ENCODE measurements around the gene BDKRB2. TPM values are rescaled to one million over a fixed set of nuclear protein-coding genes. Genes with fewer than 3 reads are reported as not detected.

Gene BDKRB2
- polyA plus RNA-seq, 12 donors, result 1.4 to 5.9 (median 2.6) TPM; not detected in 1

DNA sequence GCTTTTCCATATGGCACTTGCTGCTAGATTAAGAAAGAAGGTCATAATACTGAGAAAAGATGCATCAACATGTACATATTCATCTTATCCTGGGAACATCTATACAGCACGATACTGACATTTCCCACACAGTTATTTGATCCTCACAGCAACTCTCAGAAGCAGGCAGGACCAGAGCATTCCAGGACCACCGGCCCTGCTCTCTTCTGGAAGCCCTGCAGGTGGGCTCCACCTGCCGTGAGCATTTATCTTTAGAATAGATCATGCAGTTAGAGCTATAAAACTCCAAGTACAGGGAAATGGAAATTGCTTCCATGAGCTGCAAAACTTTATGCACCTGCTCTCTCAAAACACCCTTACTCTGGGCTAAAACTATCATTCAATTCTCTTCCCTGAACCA is 45.8 kb downstream of the BDKRB2 start:
- DNase-seq, result no peak

DNA sequence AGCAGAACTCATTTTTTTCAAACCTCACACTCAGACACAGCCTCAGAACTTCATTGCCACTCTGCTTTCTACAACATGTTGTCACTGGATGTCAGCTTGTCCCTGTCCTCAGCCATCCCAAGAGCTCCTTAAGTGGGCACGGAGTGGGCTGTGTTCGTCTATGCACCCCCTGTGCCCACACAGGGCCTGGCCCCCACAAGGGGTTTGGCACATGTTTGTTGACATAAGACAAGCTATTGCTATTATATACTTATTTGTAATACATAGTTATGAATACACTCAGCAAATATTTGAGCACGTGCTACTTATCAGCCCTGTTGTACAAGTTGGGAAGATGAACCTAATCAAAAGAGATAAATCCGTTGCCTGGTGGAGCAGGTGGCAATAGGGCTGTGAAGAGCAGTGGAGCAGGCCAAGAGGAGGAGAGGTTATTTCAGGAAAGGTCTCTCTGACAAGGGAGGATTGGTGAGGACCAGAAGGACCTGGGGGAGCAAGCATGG is 47.1 kb downstream of the BDKRB2 start:
- no peak for DNase-seq

DNA sequence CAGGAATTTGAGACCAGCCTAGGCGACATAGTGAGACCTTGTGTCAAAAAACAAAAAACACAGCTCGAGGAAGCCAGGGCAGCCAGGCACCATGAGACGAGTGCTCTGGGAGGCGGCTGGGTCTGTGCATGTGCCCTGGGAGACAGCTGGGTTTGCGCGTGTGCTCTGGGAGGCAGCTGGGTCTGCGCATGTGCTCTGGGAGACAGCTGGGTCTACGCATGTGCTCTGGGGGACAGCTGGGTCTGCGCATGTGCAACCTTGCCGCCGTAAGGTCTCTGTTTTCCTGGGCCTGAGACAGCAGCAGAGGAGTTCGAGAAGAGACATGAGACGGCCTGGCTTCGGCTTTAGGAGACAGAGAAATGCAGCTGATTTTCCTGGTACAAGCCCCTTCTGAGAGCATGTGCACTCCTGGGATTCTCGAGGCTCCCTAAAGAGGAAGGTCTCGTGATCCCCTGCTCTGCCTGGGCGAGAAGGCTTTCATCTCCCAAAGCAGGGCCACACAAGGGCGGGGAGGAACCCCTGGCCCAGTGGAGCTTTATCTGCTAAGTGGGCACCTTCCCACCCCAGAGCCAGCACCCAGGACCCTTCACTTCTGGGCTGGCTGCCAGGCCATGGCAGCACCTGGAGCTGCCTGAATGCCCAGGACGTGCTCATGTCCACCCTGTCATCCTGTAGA is 47.8 kb downstream of the BDKRB2 start:
- no peak for DNase-seq

DNA sequence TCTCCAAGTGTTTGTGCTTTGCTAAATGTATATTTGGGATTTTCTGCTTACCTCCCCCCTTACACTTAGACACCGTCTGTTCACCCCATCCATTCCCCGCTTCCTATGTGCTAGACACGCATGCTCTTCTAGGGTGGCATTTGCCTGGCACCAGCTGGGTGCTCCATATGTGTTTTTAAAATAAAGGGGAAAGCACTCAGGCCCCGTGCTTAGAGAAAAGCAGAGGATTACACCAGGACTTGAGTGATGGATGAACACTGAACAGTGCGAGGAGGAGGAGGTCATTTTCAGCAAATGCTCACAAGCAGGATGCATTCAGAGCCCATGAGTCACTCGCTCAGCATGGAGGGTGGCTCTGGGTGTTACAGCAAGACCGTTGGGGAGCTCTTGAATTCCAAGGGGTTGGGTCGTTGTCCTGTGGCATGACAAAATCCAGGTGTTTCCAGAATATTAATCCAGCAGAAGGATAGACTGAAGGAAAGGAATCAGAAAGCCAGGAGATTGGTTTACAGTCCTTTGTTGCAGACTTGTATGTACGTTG is 48.4 kb downstream of the BDKRB2 start:
- no peak for DNase-seq

DNA sequence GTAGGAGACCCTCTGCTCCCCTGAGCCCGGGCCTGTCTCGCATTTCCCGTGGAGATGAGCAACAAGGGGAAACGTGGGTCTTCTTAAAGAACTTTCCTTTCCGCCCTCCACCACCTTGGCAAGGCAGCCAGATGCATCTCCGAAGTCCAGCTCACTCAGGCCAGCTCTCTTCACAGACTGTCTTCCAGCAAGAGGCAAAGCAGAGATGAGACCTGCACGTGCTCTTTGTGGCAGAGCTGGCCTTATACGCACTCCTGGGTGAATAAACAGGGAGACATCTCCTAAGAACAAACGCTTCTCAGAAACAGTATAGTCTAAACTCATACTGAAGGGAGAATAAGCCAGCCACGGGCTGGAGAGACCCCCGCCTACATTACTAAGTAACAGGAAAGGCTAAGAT is 50.0 kb downstream of the BDKRB2 start:
- DNase-seq, result no peak

DNA sequence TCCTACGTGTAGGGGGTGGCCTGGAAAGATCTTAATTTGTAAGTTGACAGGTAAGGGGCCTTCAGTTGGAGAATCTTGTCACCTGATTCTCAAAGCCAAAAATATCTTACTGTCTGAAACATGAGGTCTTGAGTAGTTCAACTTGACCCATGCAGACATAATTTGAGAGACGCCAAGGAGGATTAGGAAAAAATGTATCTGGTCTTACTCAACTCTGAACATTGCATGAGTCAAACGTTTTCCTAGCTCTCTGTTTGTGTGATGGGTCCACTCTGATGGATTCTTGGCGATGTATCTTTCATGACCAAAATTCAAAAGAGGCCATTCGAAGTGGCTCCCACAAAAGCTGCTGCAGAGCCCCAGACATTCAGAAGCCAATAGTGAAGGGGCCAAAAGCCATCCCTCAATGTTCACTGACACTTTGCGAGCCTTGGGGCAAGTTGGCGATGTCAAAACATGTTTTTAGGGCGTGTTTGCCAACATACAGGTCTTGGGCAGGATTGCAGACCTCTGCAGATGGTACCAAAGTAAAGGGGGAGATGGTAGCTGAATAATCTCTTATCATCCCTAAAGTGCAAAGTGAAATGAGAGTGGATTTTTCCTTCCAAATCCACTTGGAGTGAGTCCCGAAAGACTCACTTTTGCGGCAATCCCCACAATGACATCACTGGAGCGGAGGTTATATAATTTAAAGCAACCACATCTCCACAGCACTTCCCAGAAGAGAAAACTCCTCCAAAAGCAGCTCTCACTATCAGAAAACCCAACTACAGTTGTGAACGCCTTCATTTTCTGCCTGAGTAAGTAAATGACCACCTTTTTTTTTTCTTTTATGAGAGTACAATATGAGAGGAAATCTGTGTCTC is 51.1 kb downstream of the BDKRB2 start, which contains the start of gene BDKRB1:
TSS of gene BDKRB1 (plus strand) at position 710 of the 866 bp plus-strand sequence. CDS start 7,473 bp downstream, outside the sequence.
- no peak for DNase-seq

DNA sequence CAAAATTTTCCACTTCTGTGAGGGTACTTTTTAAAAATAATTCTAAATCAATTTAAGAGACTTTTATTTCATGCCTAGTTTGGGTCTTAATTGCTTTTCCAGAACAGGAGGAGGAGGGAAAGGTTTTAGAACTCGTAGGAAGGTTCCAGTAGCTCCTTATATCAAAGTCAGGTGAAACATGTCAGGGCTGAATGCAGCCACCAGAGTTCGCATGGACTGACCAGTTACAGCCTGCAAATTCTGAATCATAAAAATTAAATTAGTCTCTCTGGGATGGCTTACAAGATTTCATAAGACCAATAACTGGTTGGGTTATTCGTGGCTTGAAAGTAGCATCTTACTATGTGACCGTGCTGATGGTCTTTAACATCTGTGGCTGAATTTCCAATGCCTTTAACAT is 51.8 kb downstream of the BDKRB2 start:
- no peak for DNase-seq

DNA sequence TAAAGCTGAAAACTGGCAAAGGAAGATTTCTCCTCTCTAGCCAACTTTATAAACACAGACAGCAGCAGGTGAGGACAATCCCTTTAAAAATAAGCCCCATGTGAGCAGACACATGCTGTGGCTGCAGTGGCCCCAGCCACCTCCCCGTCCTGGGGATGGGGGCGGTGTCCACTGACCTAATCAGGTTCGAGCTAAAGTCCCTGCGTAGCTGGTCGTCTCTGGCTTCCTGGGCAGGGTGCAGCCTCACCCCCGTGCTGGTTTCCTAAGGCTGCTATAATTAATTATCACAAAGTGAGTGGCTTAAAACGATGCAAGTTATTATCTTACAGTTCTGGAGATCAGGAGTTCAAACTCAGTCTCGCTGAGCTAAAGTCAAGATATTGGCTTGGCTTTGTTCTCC is 52.4 kb downstream of the BDKRB2 start:
- no peak for DNase-seq

DNA sequence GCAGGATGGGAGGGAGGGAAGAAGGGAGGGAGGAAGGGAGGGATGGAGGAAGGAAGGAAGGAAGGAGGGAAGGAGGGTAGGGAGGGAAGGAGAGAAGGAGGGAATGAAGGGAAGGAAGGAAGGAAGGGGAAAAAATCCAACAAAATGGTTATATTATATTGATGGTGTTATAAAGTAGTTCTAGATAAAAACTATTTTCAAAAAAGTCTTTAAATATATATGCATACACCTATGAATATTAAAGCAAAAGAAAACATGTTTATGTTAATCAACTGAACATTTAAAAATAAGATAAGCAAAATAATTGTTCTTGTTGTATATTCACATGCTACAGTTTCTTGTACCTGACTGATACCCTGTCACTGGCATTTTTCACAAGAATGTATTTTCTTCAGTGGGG is 53.3 kb downstream of the BDKRB2 start:
- no peak for DNase-seq

DNA sequence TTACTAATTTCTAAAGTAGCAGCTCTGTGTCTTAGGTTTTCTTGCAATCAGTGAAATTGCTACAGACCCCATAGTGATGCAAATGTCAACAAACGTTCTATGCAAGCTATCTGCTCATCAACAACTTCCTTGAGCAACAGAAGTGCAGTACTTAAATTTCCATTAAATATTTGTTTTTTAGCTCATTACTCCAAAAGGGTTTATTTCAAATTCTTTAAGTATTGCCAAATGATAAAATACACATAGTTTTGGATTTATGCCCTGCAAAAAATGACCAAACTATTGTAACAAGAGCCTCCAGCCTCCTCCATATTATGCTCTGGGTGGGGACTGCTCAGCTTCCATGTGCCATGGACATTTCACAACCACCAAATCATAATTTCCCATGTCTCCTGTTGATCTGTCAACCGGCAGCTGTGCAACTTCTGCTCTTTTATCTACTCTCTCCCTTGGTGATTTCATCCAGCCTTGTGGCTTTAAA is 55.7 kb downstream of the BDKRB2 start:
- DNase-seq, result no peak

DNA sequence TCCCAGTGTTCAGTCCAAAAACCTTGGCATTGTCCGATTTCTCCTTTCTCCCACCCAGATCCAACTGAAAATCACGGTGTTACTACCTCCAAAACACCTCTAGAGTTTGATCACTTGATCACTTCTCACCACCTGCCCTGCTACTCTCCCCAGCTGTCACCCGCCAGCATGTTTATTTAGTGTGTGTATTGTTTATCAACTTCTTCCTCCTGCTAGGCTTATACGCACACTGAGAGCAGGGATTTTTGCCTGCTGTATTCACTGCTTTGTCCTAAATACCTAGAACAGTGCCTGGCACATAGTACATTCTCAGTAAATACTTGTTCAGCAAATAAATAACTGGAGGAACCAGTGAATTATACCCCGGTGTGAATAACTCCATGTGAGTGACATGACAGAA is 56.4 kb downstream of the BDKRB2 start:
- no peak for DNase-seq

DNA sequence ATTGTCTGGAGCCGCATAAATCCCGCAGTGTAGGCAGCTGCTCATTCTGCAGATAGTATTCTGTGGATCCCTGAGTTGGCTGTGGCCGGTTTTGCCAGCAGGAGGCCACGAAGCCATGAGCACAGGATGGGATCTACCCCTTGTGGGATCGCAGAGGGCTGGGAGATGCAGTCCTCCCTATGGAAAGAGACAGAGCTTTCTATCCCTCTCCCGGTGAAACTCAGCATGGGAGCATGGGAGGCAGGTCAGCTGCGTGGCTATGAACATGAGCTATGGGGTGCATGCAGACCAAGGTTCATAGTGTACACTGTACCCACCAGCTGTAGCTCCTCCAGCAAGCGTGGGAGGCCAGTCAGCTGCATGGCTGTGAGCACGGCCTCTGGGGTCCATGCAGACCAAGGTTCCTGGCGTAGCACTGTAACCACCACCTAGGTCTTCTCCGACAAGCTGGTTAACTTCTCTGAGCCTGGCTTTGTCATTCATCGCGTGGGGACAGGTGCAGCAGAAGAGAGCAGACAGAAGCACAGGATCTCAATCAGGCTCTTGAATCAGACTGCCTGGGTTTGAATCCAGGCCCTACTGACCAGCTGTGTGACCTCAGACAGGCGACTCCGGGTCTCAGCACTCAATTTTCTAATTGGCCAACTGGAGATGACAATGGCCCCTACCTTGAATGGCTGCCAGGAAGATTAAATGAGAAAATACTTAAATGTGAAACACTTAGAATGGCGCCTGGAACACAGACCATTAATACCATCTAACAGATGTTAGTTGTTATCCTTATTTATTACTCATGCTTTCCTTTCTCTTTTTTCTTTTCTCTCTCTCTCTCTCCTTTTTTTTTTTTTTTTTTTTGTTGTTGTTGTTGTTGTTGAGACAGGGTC is 57.4 kb downstream of the BDKRB2 start:
- no peak for DNase-seq

DNA sequence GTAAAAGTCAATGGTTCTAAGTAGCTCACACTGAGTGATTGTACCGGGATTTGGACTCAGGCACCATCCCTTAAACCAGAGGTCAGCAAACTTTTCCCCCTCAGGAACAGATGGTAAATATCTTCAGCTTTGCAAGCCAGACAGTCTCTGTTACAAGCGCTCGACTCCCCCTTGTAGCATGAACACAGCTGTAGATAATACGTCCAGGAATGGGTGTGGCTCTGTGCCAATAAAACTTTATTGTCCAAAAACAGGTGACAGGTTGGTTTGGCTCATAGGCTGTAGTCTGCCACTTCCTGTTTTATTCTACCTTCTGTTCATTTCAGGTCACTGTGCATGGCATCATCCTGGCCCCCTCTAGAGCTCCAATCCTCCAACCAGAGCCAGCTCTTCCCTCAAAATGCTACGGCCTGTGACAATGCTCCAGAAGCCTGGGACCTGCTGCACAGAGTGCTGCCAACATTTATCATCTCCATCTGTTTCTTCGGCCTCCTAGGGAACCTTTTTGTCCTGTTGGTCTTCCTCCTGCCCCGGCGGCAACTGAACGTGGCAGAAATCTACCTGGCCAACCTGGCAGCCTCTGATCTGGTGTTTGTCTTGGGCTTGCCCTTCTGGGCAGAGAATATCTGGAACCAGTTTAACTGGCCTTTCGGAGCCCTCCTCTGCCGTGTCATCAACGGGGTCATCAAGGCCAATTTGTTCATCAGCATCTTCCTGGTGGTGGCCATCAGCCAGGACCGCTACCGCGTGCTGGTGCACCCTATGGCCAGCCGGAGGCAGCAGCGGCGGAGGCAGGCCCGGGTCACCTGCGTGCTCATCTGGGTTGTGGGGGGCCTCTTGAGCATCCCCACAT is 58.9 kb downstream of the BDKRB2 start:
- DNase-seq, result no peak

DNA sequence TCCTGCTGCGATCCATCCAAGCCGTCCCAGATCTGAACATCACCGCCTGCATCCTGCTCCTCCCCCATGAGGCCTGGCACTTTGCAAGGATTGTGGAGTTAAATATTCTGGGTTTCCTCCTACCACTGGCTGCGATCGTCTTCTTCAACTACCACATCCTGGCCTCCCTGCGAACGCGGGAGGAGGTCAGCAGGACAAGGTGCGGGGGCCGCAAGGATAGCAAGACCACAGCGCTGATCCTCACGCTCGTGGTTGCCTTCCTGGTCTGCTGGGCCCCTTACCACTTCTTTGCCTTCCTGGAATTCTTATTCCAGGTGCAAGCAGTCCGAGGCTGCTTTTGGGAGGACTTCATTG is 59.5 kb downstream of the BDKRB2 start:
- no peak for DNase-seq

DNA sequence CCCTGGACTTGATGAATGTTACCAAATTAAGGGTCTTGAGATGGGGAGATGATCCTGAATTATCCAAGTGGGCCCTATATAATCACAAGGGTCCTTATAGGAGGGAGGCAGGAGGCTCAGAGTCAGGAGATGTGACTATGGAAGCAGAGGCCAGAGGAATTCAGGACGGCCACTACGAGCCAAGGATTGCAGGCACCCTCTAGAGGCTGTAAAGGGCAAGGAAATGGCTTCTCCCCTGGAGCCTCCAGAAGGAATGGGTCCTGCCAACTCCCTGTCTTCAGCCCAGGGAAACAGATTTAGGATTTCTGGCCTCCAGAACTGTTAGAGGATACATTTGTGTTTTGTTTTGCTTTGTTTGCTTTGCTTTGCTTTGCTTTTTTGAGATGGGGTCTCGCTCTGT is 60.2 kb downstream of the BDKRB2 start:
- DNase-seq, result no peak

DNA sequence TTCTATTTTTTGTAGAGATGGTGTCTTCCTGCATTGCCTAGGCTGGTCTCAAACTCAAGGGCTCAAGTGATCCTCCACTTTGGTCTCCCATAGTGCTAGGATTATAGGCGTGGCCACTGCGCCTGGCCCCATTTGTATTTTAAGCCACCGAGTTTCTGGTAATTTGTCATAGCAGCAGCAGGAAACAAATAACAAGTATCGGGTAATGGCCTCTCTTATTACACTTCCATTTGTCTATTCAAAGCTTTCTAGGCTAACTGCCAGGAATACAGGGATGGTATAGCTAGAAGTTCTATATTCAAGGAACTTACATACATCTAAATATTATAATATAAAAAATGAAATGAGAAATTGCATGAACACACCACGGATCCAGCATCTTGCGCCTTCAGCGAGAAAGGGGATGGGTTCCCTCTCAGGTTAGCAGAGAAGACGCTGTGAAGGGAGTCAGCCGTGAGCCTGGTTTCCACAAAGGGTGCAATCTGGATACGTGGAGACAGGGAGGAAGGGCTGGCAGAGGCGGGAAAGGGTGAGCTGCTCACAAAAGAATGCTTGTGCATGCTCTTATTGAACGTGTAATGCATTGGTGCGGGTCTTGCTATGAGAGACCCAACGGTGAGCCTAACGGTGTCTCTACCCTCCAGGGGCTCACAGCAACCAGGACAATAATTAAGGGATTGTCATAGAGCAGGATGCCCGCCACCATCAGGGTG is 60.9 kb downstream of the BDKRB2 start:
- DNase-seq, result no peak

DNA sequence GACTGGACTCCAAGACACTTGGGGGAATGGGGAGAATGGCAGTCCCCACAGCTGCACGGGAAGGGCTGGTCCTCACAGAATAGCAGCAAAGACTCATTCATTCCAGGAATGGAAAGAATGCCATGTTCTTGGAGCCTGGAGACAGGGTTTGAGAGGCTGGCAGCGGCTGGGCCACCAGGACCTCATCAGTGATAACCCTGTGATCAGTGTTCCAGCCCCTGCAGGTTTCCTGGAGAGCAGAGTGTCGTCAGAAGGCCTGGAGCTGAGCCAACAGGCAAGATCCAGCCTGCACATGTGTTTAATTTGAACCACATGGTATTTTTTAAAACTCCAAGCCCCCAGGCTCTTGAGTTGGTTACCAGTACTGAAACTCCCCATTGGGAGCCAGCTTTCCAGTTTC is 62.7 kb downstream of the BDKRB2 start:
- DNase-seq, result peak; percentile 52

DNA sequence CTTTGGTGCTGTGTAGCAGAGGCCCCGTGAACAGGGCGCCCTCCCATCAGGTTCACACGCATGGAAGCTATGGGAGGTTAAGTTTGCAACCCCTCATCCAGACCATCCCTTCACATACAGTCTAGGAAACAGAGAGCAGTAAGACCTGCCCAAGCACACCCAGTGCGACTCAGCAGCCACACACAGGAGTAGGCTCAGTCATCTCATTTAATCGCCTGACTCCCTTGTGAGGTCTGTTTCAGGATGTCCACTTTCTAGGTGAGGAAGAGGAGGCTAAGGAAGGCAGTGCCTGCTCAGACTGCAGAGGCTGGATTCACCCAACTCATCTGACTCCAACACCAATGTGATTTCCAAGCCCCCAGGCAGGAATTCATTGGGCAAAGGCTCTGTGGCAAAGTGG is 63.3 kb downstream of the BDKRB2 start:
- DNase-seq, result no peak

DNA sequence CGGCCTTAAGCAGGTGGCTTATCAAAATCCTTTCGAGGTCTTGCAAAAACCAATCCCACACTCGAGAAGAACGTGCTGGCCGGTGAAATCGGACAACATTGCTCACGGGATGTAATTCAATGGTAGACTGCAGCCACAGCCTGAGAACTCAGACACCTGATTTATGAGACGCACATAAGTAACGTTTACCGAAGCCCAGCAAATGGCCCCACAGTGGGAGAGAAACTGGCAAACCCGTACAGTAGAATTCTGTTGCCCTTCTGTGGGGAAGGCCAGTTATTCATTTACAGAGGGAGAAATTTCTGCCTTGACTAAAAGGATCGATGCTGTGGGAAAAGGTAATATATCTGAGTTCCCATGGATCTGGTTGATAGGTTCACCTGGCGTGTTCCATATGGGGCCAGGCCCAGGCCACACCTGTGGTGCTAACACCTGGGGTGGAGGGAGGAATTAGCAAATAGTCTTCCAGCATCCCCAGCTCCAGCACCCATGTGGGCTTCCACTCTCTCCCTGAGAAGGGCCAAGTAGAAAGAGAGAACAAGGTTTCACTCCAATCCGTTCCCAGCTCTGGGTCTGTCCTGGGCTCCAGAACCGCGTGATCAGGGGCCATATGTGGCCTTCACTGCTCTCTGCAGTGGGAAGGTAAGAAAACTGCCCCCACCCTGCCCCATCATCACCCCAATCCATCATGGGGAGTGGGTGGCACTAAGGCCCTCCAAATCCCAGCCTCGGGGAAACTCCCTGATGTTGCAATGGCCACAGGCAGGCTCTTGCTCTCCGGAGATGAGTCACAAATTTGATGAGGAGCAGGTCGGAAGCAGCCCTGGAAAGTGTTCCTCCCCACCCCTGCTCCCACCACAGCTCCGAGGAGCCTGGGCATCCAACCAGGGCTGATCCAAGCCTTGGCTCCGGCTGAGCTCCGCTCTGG is 64.1 kb downstream of the BDKRB2 start:
- DNase-seq, result no peak

Measured in muscle of arm (tissue), 12 donors.